Measurements from ENCODE around the gene SAMD1.
"Not testable (repeated sequence)": the region's sequence is repeated elsewhere in the genome, so short reads cannot be mapped to it uniquely, and the experiment has no call there.

The SAMD1 gene

GRCh38 chr19:14059093-14059480 lies 31.5 kb downstream of the SAMD1 start:
- no peak for DNase-seq

- DNase-seq, result no peak
These were observed 32.1 kb downstream of the SAMD1 start for GRCh38 chr19:14058182-14059092.

GRCh38 chr19:14056741-14057356 lies 33.7 kb downstream of the SAMD1 start:
- DNase-seq, result no peak

- no peak for DNase-seq
These were observed 34.4 kb downstream of the SAMD1 start for GRCh38 chr19:14056069-14056666.

- no peak for DNase-seq
These were observed 35.2 kb downstream of the SAMD1 start for GRCh38 chr19:14055396-14055795.

- no peak for DNase-seq
These were observed 35.8 kb downstream of the SAMD1 start for GRCh38 chr19:14054721-14055120.

GRCh38 chr19:14054099-14054498 lies 36.5 kb downstream of the SAMD1 start:
- no peak for DNase-seq

- DNase-seq, result no peak
These were observed 37.1 kb downstream of the SAMD1 start for GRCh38 chr19:14053500-14053899.

- no peak for DNase-seq
These were observed 37.5 kb downstream of the SAMD1 start for GRCh38 chr19:14053032-14053431.

- no peak for DNase-seq
These were observed 38.1 kb downstream of the SAMD1 start for GRCh38 chr19:14052470-14052869.

- no peak for DNase-seq
These were observed 38.6 kb downstream of the SAMD1 start for GRCh38 chr19:14051980-14052379.

- not testable (repeated sequence) for DNase-seq
These were observed 39.6 kb downstream of the SAMD1 start for GRCh38 chr19:14050961-14051360.

- no peak for DNase-seq
These were observed 40.0 kb downstream of the SAMD1 start for GRCh38 chr19:14050512-14050911.

GRCh38 chr19:14048443-14049153 lies 42.0 kb downstream of the SAMD1 start:
- no peak for DNase-seq

GRCh38 chr19:14047866-14048265 lies 42.7 kb downstream of the SAMD1 start:
- DNase-seq, result not testable (repeated sequence)

- peak; percentile 51 for DNase-seq
These were observed 47.6 kb downstream of the SAMD1 start for GRCh38 chr19:14042659-14043608.

- DNase-seq, result no peak
These were observed 51.4 kb downstream of the SAMD1 start for GRCh38 chr19:14039181-14039580.
